Lower leg skin (tissue), 3 donors: ENCODE data around the gene PIGN.

Source experiments
- POLR2A ChIP-seq, 2 donors: fragments of 450-650 bp; IDR thresholded peaks; one replicate each; pipeline ENCODE4 v1.6.1; 2016 to 2017; ENCODE audit warnings: antibody characterized with exemption in 2 of 2, mild to moderate bottlenecking in 1 of 2, moderate library complexity in 1 of 2
- TF ChIP-seq, protein P1 (sequence below), 3 donors: fragments of 450-650 bp; IDR thresholded peaks; one replicate each; pipeline ENCODE4 v1.5.1; 2016; ENCODE audit warnings: antibody characterized with exemption in 3 of 3, mild to moderate bottlenecking in 3 of 3, moderate library complexity in 2 of 3

DNA sequence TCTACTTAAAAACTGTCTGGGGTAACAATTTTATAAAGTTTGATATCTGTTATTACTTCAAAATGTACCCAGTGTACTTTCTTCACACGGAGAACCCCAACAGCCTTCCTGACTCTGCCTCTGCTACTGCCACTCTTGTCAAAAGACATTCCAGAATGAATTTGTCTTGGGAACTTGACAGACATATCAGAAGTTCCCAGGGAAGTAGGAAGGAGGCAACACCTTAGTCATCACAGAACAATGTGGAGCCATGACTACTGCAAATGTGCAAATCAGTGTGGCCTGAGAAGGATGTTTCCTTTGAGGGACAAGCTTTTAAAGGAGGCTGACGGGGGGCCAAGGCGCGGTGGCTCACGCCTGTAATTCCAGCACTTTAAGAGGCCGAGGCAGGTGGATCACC lies 160.3 kb downstream of the PIGN start:
- TF ChIP-seq, protein P1, sequence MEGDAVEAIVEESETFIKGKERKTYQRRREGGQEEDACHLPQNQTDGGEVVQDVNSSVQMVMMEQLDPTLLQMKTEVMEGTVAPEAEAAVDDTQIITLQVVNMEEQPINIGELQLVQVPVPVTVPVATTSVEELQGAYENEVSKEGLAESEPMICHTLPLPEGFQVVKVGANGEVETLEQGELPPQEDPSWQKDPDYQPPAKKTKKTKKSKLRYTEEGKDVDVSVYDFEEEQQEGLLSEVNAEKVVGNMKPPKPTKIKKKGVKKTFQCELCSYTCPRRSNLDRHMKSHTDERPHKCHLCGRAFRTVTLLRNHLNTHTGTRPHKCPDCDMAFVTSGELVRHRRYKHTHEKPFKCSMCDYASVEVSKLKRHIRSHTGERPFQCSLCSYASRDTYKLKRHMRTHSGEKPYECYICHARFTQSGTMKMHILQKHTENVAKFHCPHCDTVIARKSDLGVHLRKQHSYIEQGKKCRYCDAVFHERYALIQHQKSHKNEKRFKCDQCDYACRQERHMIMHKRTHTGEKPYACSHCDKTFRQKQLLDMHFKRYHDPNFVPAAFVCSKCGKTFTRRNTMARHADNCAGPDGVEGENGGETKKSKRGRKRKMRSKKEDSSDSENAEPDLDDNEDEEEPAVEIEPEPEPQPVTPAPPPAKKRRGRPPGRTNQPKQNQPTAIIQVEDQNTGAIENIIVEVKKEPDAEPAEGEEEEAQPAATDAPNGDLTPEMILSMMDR (IDR thresholded peaks at IDR 0.05), result no peak
- no peak for TF ChIP-seq POLR2A (IDR thresholded peaks at IDR 0.05)
